Mononuclear cell (primary cell): ENCODE measurements around the gene RNU4-1. TPM values are rescaled to one million over a fixed set of nuclear protein-coding genes. Genes with fewer than 3 reads are reported as not detected.

Source experiments
- H3K27me3 ChIP-seq: 2 replicates; pipeline ENCODE4 v1.6.0; 2011; ENCODE audit warnings: low read length, control low read depth; ENCODE audit not compliant: insufficient read depth
- H3K4me1 ChIP-seq: 2 replicates; pipeline ENCODE4 v1.5.1; 2011; ENCODE audit warnings: mild to moderate bottlenecking, low read length, control low read depth; ENCODE audit not compliant: insufficient read depth
- H3K4me3 ChIP-seq: 2 replicates; pipeline ENCODE4 v1.5.1; 2011; ENCODE audit warnings: mild to moderate bottlenecking, low read length, moderate library complexity
- H3K9me3 ChIP-seq: 2 replicates; pipeline ENCODE4 v1.5.1; 2011; ENCODE audit warnings: low read depth, mild to moderate bottlenecking, control low read depth, low read length
- total RNA-seq: library from RNA; depleted of rRNA; stranded (reverse); fragments of >200 nt; gene quantifications from one replicate; pipeline ENCODE4 v1.2.3, GENCODE V29; 2012

RNU4-1 gene
- total RNA-seq, 1 donor, result under 0.01 TPM

DNA sequence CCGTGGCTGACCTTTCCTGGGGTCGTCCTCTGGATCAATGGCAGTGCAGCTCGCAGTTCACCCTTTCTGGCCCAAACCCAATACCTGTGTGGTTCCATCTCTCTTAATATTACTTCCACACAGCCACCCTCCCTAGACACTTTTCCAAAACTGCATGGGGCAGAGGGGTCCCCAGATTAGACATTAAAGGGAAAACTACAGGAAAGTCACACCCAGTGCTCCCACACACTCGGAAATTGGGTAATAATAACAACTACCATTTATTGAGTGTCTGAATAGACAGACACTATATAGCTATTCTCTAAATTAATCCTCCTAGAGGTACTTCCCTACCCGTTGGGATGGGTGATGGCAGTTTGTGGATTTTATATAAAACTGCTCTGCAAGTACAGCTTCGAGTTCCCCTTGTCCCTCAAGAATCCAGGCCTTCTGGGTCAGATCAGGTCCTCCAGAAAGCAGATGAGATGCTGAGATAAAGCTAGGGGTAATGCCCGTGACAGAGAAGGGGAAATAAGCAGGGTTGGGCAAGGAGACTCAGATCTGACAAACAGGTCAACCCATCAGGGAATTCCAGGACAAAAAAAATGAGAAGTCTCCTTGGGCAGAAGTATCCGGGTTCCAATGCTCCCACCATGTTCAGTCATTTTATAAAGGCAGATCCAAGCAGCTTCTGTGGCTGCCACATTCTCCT, 26.7 kb downstream of the RNU4-1 start:
- Histone ChIP-seq H3K4me3 (no peak overlapping the region), H3K9me3 (no peaks in the 10 kb centered on the region), H3K4me1 (peaks cover 40% of the 10 kb centered on the region), H3K27me3 (no peaks in the 10 kb centered on the region)

- Histone ChIP-seq H3K27me3 (no peaks in the 10 kb centered on the region), H3K4me3 (peak within 1 kb of the TSS; percentile 85), H3K9me3 (no peaks in the 10 kb centered on the region), H3K4me1 (peaks cover 47% of the 10 kb centered on the region)
These were observed 27.4 kb downstream of the RNU4-1 start, which contains the start of gene PXN for GRCh38 chr12:120265473-120266179. Gene PXN, minus strand, starts transcription at chr12:120265730. Its CDS starts 101 bp downstream, at chr12:120265629.

DNA sequence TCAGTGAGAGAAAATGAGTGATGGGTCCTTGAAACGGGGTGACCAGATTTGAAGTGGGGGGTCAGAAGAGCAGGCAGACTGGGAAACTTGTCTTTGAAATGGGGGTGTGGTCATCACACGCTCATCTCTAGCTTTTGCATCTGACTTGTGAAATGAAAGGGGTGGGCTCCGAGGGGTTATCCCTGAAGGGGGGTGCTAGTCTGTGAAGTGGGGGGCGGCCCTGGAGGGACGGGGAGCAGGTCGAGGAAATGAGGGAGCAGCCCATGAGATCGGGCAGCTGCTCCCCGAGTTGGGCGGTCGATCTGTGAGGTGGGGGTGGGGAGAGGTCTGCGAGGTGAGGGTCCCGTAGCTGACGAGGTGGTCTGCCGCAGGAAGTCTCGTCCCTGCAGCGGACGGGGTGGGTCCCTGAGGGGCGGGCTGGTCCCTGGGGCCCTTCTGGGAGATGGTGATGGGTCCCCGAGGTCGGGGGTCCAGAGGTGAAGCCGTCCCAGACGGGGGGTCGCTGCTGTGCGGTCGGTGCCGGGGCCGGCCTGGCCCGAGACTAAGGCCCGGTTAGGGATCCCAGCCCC, 28.0 kb downstream of the RNU4-1 start:
- H3K9me3 ChIP-seq, result no peaks in the 10 kb centered on the region
- H3K4me1 ChIP-seq, result peaks cover 53% of the 10 kb centered on the region

DNA sequence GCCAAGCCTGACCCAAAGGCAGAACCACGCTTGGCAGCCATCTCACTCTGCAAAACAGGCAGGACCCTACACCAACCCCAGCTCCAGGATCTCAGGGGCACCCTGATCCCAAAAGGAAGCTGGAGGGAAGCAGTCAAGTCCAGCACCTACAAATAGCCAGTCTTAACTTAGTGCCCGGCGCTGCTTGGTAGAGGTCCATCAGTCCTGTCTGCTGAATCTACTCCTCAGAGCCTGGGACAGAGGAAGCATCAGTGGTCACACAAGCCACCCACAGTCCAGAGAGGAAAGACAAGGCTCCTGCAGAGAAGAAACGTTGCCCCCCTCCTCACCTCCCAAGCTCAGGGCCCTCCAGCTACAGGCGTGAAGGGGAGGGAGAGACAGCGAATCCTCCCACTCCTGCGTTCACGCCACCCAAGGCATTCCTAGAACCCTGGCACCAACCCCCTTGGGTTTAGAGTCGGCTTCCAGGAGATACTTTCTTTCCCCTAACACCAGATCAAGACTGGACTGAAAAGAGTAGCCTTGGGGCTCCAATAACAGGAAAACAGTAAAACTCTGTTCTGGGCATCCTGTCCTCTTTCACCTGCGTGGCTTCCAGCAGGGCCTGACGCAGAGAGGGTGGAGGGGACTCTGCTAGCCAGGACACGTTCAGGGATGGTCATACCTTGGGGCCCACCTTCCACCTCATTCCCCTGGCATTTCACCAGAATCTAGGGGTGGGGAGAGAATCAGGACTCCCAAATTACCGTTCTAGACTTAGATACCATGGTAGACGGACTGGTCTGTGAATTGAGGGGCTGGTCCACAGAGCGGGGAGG, 28.7 kb downstream of the RNU4-1 start:
- no peaks in the 10 kb centered on the region for H3K9me3 ChIP-seq
- H3K27me3 ChIP-seq, result no peaks in the 10 kb centered on the region
- H3K4me3 ChIP-seq, result peak overlapping the region; percentile 85
- peaks cover 60% of the 10 kb centered on the region for H3K4me1 ChIP-seq

More for the DNA sequence above, 28.0 kb downstream of the RNU4-1 start:
- Histone ChIP-seq H3K27me3 (no peaks in the 10 kb centered on the region), H3K4me3 (peak overlapping the region; percentile 85)

DNA sequence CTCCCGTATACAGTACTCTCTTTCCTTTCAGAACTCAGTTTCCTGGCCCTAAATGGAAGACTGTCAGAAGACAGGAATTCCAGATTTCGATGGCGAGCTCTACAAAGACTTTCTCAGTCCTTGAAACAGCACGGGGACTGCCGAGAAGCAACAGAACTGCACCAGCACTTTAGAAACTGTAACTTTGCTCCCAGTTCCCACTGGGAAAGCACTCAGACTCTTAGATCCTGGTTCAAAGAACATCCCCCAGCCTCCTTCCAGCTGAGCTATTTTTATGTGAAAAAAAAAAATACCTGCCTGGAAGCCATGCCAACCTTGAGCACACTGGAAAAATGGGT, 29.3 kb downstream of the RNU4-1 start:
- H3K27me3 ChIP-seq, result no peaks in the 10 kb centered on the region
- H3K4me1 ChIP-seq, result peaks cover 66% of the 10 kb centered on the region
- H3K9me3 ChIP-seq, result no peaks in the 10 kb centered on the region
- peak overlapping the region; percentile 85 for H3K4me3 ChIP-seq

DNA sequence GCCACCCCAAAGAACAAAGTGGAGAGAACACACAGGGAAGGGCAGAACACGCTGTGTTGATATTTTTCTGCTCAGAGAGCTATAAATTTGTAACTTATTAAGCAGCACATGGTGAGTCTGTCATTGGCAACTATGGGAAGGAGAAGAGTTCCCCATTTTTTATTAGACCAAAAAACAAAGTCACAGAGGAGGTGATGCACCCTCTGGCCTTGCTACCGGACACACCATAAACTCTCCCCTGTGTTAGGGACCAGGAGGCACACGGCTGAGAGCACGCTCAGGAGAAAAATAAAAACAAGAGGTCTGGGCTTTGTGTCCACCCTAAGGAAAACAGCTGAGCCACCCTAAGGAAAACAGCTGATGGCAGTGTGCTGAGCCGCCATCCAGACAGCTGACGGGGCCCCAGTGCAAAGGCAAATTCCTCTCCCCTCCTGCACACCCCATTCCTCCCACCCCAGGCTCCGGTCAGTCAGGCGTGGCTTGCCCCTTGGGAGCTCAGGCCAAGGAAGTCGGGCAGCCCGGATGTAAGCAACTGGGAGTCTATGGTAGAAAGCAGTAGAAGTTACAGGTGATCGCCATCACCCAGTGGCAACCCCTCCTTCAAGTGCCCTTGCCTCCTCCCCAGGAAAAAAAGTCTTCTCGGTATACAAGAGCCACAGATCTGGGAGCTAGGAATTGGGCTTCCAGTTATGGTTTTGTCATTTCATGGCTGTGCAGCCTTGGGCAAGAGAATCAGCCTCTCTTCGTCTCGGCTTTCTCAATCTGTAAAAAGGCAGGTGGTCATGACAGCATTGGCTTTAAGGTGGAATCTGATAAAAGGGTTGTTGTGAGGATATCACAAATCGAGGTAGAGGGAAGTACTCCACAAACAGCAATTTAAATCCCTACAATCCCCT, 29.9 kb downstream of the RNU4-1 start:
- H3K9me3 ChIP-seq, result no peaks in the 10 kb centered on the region
- peak overlapping the region; percentile 85 for H3K4me3 ChIP-seq
- no peaks in the 10 kb centered on the region for H3K27me3 ChIP-seq
- H3K4me1 ChIP-seq, result peaks cover 72% of the 10 kb centered on the region

DNA sequence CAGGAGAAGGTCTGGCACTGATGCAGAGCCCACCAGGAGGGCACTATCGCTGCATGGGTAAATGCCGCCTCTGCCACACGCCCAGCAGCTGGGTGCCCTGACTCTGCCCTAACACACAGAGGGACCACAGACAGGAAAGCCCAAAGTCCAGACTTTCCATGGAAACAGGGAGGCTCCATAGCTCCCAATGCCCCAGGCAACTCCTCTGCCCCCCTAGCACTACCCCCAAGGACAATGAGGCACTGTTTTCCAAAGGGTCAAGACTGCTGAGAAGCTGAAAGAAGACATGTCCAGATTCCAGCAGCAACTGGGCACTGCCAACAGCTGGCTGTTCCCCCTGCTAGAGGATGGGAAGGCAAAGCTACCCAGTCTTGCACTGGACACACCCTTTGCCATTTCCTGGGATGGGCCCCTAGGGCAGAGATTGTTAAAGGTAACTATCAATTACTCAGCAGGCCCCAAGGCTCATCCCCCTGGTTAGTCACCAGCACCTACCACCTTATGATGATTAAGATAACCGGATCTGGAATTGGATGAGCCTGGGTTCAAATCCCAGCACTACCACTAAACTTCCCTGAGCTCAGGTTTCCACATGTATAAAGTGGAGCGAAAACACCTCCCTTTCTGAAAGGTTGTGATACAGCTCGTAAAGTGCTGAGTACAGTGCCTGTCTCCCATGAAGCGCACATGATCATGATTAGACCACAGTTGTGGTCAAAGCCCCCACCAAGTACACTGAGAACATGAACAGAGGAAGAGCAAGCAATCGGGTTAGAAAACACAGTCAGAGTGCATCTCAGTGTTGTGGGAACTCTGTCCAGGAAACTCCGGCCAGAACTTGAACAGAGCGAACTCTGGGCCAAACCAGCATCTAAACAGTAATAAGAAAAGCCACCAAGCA, 30.8 kb downstream of the RNU4-1 start:
- H3K4me3 ChIP-seq, result peak overlapping the region; percentile 85
- H3K27me3 ChIP-seq, result no peaks in the 10 kb centered on the region
- H3K9me3 ChIP-seq, result no peaks in the 10 kb centered on the region
- H3K4me1 ChIP-seq, result peaks cover 81% of the 10 kb centered on the region

GRCh38 chr12:120260607-120261006, 32.4 kb downstream of the RNU4-1 start:
- Histone ChIP-seq H3K9me3 (no peaks in the 10 kb centered on the region), H3K4me3 (no peak overlapping the region), H3K27me3 (no peaks in the 10 kb centered on the region), H3K4me1 (peaks cover 93% of the 10 kb centered on the region)

DNA sequence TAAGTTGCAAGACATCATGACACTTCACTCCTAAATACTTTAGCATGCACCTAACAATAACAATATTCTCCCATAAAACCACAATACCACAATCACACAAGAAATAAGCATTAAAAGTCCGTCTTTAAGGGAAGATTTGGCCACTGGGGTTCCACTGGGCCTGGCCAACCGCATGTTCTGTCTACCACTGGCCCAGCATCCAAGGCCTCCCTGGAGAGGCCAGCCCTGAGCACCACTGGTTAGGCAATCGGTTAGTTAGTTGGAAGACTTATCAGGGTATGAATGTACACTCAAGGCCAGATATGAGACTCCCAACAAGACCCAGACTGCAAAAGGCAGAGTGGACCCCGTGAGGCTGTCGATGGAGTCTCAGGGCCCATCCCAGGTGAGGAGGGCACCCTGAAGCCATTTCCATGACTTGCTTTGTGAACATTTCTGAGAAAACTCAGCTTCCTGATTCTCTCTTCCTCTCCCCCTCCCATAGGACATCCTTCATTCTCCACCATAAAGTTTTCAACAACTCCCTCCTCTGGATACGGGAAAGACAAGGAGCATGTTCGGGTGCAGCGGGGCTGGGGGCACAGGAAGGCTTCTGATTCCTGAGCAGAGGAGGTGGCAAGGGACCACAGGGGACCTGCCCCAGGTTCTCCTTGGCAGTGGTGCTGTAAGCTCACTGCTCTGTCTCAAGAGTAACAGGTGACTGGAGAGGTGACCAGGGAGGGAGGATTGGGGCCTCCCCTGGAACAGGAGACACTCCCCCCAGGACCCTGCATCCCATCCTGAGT, 33.4 kb downstream of the RNU4-1 start:
- H3K4me3 ChIP-seq, result no peak overlapping the region
- H3K4me1 ChIP-seq, result peaks cover 100% of the 10 kb centered on the region
- no peaks in the 10 kb centered on the region for H3K27me3 ChIP-seq
- no peaks in the 10 kb centered on the region for H3K9me3 ChIP-seq

- H3K9me3 ChIP-seq, result no peaks in the 10 kb centered on the region
- no peak overlapping the region for H3K4me3 ChIP-seq
- peaks cover 100% of the 10 kb centered on the region for H3K4me1 ChIP-seq
- no peaks in the 10 kb centered on the region for H3K27me3 ChIP-seq
These were observed 34.6 kb downstream of the RNU4-1 start for GRCh38 chr12:120258323-120258896.

GRCh38 chr12:120257041-120257821, 35.8 kb downstream of the RNU4-1 start:
- Histone ChIP-seq H3K9me3 (no peaks in the 10 kb centered on the region), H3K4me3 (no peak overlapping the region), H3K27me3 (no peaks in the 10 kb centered on the region), H3K4me1 (peaks cover 100% of the 10 kb centered on the region)

DNA sequence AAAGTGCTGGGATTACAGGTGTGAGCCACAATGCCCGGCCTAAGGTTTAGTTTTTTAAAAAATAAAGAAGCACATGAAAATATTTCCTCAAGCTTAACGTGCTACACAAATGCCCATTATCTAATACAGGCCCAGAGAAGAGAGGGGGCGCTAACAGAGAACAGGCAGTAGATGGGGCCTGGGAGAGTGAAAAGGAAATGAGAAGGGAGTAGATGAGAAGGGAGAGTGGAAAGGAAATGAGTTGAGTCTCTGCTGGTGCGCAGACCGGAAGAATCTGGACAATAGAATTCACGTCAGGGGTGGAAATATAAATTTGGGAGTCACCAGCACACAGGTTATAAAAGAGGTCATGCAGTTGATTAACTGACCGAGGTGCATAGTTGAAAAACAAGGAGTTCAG, 38.2 kb downstream of the RNU4-1 start:
- no peak overlapping the region for H3K4me3 ChIP-seq
- no peaks in the 10 kb centered on the region for H3K27me3 ChIP-seq
- H3K9me3 ChIP-seq, result no peaks in the 10 kb centered on the region
- peaks cover 100% of the 10 kb centered on the region for H3K4me1 ChIP-seq
